GM12872 (cell line): Measurements from ENCODE around the gene STXBP5.

Source experiments
- CTCF ChIP-seq: IDR thresholded peaks from 3 replicates; pipeline ENCODE4 v1.5.1; 2011; ENCODE audit warnings: low read depth, mild to moderate bottlenecking, low read length, moderate library complexity; ENCODE audit not compliant: insufficient read depth

Gene STXBP5

GRCh38 chr6:147366290-147366689 is 162.1 kb downstream of the STXBP5 start:
- no peak for TF ChIP-seq CTCF

GRCh38 chr6:147371325-147371724 is 167.1 kb downstream of the STXBP5 start:
- no peak for TF ChIP-seq CTCF

GRCh38 chr6:147372806-147373205 is 168.6 kb downstream of the STXBP5 start:
- no peak for TF ChIP-seq CTCF

GRCh38 chr6:147378819-147379218 is 174.6 kb downstream of the STXBP5 start:
- no peak for TF ChIP-seq CTCF

GRCh38 chr6:147381712-147382111 is 177.5 kb downstream of the STXBP5 start:
- TF ChIP-seq CTCF: no peak

- TF ChIP-seq CTCF: 0 out of 3 replicates have a peak, but pooled peaks have one; percentile 21
Observed at GRCh38 chr6:147382945-147383554, 178.8 kb downstream of the STXBP5 start.

DNA sequence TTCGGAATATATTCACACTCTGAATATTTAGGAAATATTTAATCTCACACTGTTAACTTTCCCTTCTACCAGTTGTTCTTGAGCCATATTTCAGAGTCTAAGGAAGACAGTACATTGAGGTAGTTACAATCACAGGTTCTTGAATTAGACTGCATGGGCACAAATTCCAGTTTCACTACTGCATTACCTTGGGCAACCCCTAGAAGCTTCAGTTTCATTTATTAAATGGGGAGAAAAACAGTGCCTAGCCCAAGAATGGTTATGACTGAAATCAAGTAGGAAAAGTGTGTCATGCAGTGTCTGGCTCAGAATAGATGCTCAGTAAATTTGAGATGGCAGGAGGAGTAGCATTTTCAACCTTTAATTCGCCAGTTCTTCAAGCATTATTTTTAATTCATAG is 179.8 kb downstream of the STXBP5 start:
- no peak for TF ChIP-seq CTCF
